ENCODE results near the gene SLC27A2.

- no peak for TF ChIP-seq POLR2A (IDR thresholded peaks at IDR 0.05; ENCODE audit: low read depth, low read length)
- no peak for TF ChIP-seq POLR2AphosphoS5 (IDR thresholded peaks at IDR 0.05; ENCODE audit: low read depth, low read length)
Observed at GRCh38 chr15:50140983-50141382, 41.0 kb upstream of the SLC27A2 start.

Measured in GM12892 (cell line).